SK-N-SH treated with all-trans-retinoic acid at 6 μM for 48 hours (cell line): ENCODE measurements around the gene IGFBP3.

ENCODE experiments used
- ATAC-seq: fragments of 200-7000 bp; cut with Tn5 transposase; 3 replicates; pipeline ENCODE4 v1.9.1; 2020; ENCODE audit warnings: mild to moderate bottlenecking, moderate library complexity
- ARNTL ChIP-seq: fragments of 450-650 bp; formaldehyde crosslinking; IDR thresholded peaks from 2 replicates; pipeline ENCODE4 v1.5.0; 2020; ENCODE audit warnings: low read depth, mild to moderate bottlenecking, moderate library complexity, borderline replicate concordance
- CREB5 ChIP-seq: fragments of 250-450 bp; sonication (Bioruptor Pico); IDR thresholded peaks from 2 replicates; pipeline ENCODE4 v1.5.1; 2020; ENCODE audit warnings: low read depth, mild to moderate bottlenecking, moderate library complexity
- CSDC2 ChIP-seq: fragments of 250-450 bp; sonication (Bioruptor Pico); IDR thresholded peaks from 2 replicates; pipeline ENCODE4 v1.5.0; 2020; ENCODE audit warnings: mild to moderate bottlenecking, moderate library complexity
- ESRRG ChIP-seq: fragments of 250-450 bp; sonication (Bioruptor Pico); IDR thresholded peaks from 2 replicates; pipeline ENCODE4 v1.6.1; 2021; ENCODE audit warnings: mild to moderate bottlenecking
- GLIS3 ChIP-seq: fragments of 250-450 bp; sonication (Bioruptor Pico); IDR thresholded peaks from 2 replicates; pipeline ENCODE4 v1.5.0; 2020; ENCODE audit warnings: mild to moderate bottlenecking, moderate library complexity
- ISL1 ChIP-seq: fragments of 250-450 bp; sonication (Bioruptor Pico); IDR thresholded peaks from 2 replicates; pipeline ENCODE4 v2.1.2; 2022; ENCODE audit warnings: mild to moderate bottlenecking, moderate library complexity
- OSR1 ChIP-seq: fragments of 250-450 bp; sonication (Bioruptor Pico); IDR thresholded peaks from 2 replicates; pipeline ENCODE4 v1.8.0; 2022; ENCODE audit warnings: moderate library complexity, mild to moderate bottlenecking, inconsistent platforms
- PATZ1 ChIP-seq: fragments of 250-450 bp; sonication (Bioruptor Pico); IDR thresholded peaks from 2 replicates; pipeline ENCODE4 v1.8.0; 2020; ENCODE audit warnings: mild to moderate bottlenecking, moderate library complexity, borderline replicate concordance
- PPARA ChIP-seq: fragments of 250-450 bp; sonication (Bioruptor Pico); IDR thresholded peaks from 2 replicates; pipeline ENCODE4 v1.5.0; 2020; ENCODE audit warnings: mild to moderate bottlenecking, borderline replicate concordance
- RARB ChIP-seq: fragments of 250-450 bp; sonication (Bioruptor Pico); IDR thresholded peaks from 2 replicates; pipeline ENCODE4 v1.8.0; 2021; ENCODE audit warnings: mild to moderate bottlenecking, moderate library complexity
- SNAI2 ChIP-seq: fragments of 250-450 bp; sonication (Bioruptor Pico); IDR thresholded peaks from 2 replicates; pipeline ENCODE4 v1.5.0; 2020; ENCODE audit warnings: mild to moderate bottlenecking, moderate library complexity
- TCF4 ChIP-seq: fragments of 250-450 bp; sonication (Bioruptor Pico); IDR thresholded peaks from 2 replicates; pipeline ENCODE4 v1.8.0; 2021; ENCODE audit warnings: mild to moderate bottlenecking, moderate library complexity, borderline replicate concordance
- TOX ChIP-seq: fragments of 250-450 bp; sonication (Bioruptor Pico); IDR thresholded peaks from 2 replicates; pipeline ENCODE4 v1.8.0; 2021; ENCODE audit warnings: mild to moderate bottlenecking, moderate library complexity, borderline replicate concordance
- TSHZ2 ChIP-seq: fragments of 250-450 bp; sonication (Bioruptor Pico); IDR thresholded peaks from 2 replicates; pipeline ENCODE4 v1.5.0; 2020; ENCODE audit warnings: mild to moderate bottlenecking, moderate library complexity
- ZC3H10 ChIP-seq: fragments of 250-450 bp; sonication (Bioruptor Pico); IDR thresholded peaks from 2 replicates; pipeline ENCODE4 v1.5.1; 2021; ENCODE audit warnings: mild to moderate bottlenecking, moderate library complexity
- ZFP30 ChIP-seq: fragments of 450-650 bp; formaldehyde crosslinking; IDR thresholded peaks from 2 replicates; pipeline ENCODE4 v1.5.0; 2022; ENCODE audit warnings: mild to moderate bottlenecking, moderate library complexity
- ZNF565 ChIP-seq: fragments of 450-650 bp; formaldehyde crosslinking; conservative IDR thresholded peaks from 2 replicates; pipeline ENCODE4 v1.5.0; 2020; ENCODE audit warnings: low read depth, mild to moderate bottlenecking, moderate library complexity
- ZNF70 ChIP-seq: fragments of 450-650 bp; formaldehyde crosslinking; IDR thresholded peaks from 2 replicates; pipeline ENCODE4 v1.5.0; 2020; ENCODE audit warnings: mild to moderate bottlenecking, moderate library complexity
- ZNF8 ChIP-seq: fragments of 450-650 bp; formaldehyde crosslinking; IDR thresholded peaks from 2 replicates; pipeline ENCODE4 v1.5.0; 2020; ENCODE audit warnings: mild to moderate bottlenecking, moderate library complexity
- TF ChIP-seq, protein P1 (sequence below): fragments of 250-450 bp; sonication (Bioruptor Pico); IDR thresholded peaks from 2 replicates; pipeline ENCODE4 v1.8.0; 2021; ENCODE audit warnings: low read depth, mild to moderate bottlenecking, moderate library complexity, borderline replicate concordance

Gene IGFBP3, protein sequence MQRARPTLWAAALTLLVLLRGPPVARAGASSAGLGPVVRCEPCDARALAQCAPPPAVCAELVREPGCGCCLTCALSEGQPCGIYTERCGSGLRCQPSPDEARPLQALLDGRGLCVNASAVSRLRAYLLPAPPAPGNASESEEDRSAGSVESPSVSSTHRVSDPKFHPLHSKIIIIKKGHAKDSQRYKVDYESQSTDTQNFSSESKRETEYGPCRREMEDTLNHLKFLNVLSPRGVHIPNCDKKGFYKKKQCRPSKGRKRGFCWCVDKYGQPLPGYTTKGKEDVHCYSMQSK

GRCh38 chr7:45920502-45921380, at the start of gene IGFBP3:
Gene IGFBP3, minus strand, starts transcription at chr7:45921272. Its CDS starts 132 bp downstream, at chr7:45921140.
- ATAC-seq = peak; percentile 61
- TF ChIP-seq ZC3H10 (CRISPR knock-in tag) = no peak
- TF ChIP-seq GLIS3 (CRISPR knock-in tag) = no peak
- TF ChIP-seq TSHZ2 (CRISPR knock-in tag) = peak; percentile 75; the same call in 1 of the 2 replicates
- TF ChIP-seq RARB (CRISPR knock-in tag) = no peak
- TF ChIP-seq TOX (CRISPR knock-in tag) = no peak
- TF ChIP-seq CSDC2 (CRISPR knock-in tag) = peak; percentile 96
- TF ChIP-seq ZNF8 (CRISPR knock-in tag) = no peak
- no peak for TF ChIP-seq CREB5 (CRISPR knock-in tag)
- TF ChIP-seq ZFP30 (CRISPR knock-in tag) = no peak
- TF ChIP-seq SNAI2 (CRISPR knock-in tag) = peak; percentile 88
- TF ChIP-seq ARNTL (CRISPR knock-in tag) = no peak
- TF ChIP-seq PPARA (CRISPR knock-in tag) = no peak
- TF ChIP-seq, protein P1, sequence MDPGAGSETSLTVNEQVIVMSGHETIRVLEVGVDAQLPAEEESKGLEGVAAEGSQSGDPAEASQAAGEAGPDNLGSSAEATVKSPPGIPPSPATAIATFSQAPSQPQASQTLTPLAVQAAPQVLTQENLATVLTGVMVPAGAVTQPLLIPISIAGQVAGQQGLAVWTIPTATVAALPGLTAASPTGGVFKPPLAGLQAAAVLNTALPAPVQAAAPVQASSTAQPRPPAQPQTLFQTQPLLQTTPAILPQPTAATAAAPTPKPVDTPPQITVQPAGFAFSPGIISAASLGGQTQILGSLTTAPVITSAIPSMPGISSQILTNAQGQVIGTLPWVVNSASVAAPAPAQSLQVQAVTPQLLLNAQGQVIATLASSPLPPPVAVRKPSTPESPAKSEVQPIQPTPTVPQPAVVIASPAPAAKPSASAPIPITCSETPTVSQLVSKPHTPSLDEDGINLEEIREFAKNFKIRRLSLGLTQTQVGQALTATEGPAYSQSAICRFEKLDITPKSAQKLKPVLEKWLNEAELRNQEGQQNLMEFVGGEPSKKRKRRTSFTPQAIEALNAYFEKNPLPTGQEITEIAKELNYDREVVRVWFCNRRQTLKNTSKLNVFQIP (CRISPR knock-in tag) = no peak

DNA sequence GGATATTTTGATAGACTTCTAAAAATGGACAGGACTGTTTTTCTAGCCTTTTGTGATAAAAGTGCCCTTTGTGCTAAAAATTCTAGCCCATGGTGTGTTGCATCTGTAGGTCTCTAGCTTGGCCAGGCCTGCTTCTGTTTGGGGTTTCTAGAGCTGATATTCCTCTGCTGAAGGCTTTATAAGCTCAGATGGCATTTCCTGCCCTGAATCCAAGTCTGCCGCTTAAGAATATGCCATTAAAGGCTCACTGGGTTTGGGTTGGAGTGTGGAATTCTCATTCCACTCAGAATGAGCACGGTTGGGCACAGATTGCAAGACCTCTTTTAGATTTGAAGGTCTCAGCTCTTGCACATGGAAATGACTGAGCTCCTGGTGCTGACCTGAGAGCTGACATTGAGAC, 49.4 kb upstream of the IGFBP3 start:
- TF ChIP-seq CSDC2 (CRISPR knock-in tag) (no peak), OSR1 (CRISPR knock-in tag) (no peak)
- no peak for ATAC-seq

DNA sequence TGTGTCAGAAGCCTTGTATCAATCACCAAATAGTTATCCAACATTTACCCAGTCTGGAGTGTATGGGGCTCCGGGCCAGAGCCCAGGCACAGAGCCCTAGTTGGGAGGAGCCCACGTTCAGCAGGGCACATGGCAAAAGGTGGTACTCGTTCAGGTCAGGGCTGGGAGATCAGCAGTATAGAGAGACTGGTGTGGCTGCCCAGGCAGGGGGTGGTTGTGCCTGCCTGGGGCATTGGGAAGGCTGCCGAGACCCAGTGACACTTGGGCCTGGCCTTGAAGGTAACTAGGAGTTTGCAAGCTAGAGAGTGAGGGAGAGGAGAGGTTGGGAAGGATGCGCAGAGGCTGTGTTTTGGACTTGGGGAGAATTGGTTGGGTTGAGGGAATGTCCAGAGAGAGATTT, 48.9 kb upstream of the IGFBP3 start:
- no peak for ATAC-seq
- TF ChIP-seq ISL1 (CRISPR knock-in tag) = no peak
- TF ChIP-seq OSR1 (CRISPR knock-in tag) = no peak
- no peak for TF ChIP-seq ZC3H10 (CRISPR knock-in tag)
- no peak for TF ChIP-seq ZNF70 (CRISPR knock-in tag)
- no peak for TF ChIP-seq TOX (CRISPR knock-in tag)
- no peak for TF ChIP-seq ZNF565
- TF ChIP-seq PATZ1 (CRISPR knock-in tag) = no peak
- TF ChIP-seq CSDC2 (CRISPR knock-in tag) = no peak
- TF ChIP-seq, protein P1 (CRISPR knock-in tag) = no peak
- no peak for TF ChIP-seq ZFP30 (CRISPR knock-in tag)
- no peak for TF ChIP-seq ARNTL (CRISPR knock-in tag)
- no peak for TF ChIP-seq TCF4 (CRISPR knock-in tag)
- no peak for TF ChIP-seq TSHZ2 (CRISPR knock-in tag)
- no peak for TF ChIP-seq RARB (CRISPR knock-in tag)
- TF ChIP-seq ESRRG (CRISPR knock-in tag) = no peak
- TF ChIP-seq CREB5 (CRISPR knock-in tag) = no peak
